Fibroblast of villous mesenchyme (primary cell): ENCODE data around the gene GH1. TPM values are rescaled to one million over a fixed set of nuclear protein-coding genes. Genes with fewer than 3 reads are reported as not detected.
"Not testable (repeated sequence)": the region's sequence is repeated elsewhere in the genome, so short reads cannot be mapped to it uniquely, and the experiment has no call there.

ENCODE experiments used
- DNase-seq: peaks from one replicate; pipeline ENCODE4 v3.0.0-alpha.2; 2010; ENCODE audit warnings: low read depth
- H3K4me3 ChIP-seq: 2 replicates; pipeline ENCODE4 v1.5.1; 2011; ENCODE audit warnings: low read depth, mild to moderate bottlenecking, low read length
- small RNA-seq: library from RNA; depleted of rRNA; stranded (forward); fragments of <200 nt; gene quantifications from one replicate; pipeline ENCODE3, GENCODE V24; 2012
- total RNA-seq: library from RNA; depleted of rRNA; stranded (reverse); fragments of >200 nt; gene quantifications from 2 replicates; pipeline ENCODE4 v1.2.3, GENCODE V29; 2012
- TF ChIP-seq, protein P1 (sequence below): IDR thresholded peaks from 2 replicates; pipeline ENCODE4 v1.5.1; 2012; ENCODE audit warnings: low read depth, mild to moderate bottlenecking, low read length; ENCODE audit not compliant: insufficient read depth

The GH1 gene
- total RNA-seq, 1 donor = not detected

DNA sequence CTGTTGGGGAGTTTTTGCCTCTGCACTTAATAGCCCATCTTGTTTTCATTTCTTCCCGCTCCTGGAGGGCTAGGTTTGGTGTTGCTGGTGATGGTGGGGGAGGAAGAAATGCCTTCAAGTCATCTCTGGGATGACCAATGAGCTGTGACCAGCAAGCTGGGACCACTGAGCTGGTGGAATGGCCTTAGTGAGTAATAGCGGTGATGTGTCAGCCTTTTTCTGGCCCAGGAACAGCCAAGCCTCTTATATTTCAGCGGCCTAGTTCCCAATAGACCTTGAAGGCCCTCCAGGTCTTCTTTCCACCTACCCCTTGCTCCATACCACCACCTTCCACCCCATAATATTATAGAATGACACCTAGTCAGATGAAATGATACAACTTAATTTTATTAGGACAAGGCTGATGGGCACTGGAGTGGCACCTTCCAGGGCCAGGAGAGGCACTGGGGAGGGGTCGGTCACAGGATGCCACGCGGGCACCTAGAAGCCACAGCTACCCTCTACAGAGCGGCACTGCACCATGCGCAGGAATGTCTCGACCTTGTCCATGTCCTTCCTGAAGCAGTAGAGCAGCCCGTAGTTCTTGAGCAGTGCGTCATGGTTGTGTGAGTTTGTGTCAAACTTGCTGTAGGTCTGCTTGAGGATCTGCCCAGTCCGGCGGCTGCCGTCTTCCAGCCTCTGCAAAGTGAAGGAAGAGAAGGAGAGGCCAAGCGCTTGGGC lies 46.8 kb downstream of the GH1 start:
- H3K4me3 ChIP-seq, DNase-seq: not testable (repeated sequence)

DNA sequence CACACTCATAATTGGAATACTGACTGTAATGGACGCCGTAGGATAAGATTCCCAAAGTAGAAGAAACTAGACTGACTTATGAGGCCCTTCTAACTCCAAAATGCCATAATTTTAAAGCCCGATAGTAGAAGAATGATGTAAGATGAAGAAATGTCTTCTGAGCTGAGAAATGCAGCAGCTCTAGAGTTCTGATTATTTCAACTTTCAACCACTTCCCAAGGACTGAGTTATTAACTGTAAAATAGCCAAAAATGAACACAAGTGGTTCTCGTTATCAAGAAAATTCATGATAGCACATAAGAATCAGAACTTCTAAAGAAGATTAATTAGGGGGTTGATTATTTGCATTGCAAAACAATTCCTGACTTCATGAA lies 48.4 kb downstream of the GH1 start:
- DNase-seq = not testable (repeated sequence)

DNA sequence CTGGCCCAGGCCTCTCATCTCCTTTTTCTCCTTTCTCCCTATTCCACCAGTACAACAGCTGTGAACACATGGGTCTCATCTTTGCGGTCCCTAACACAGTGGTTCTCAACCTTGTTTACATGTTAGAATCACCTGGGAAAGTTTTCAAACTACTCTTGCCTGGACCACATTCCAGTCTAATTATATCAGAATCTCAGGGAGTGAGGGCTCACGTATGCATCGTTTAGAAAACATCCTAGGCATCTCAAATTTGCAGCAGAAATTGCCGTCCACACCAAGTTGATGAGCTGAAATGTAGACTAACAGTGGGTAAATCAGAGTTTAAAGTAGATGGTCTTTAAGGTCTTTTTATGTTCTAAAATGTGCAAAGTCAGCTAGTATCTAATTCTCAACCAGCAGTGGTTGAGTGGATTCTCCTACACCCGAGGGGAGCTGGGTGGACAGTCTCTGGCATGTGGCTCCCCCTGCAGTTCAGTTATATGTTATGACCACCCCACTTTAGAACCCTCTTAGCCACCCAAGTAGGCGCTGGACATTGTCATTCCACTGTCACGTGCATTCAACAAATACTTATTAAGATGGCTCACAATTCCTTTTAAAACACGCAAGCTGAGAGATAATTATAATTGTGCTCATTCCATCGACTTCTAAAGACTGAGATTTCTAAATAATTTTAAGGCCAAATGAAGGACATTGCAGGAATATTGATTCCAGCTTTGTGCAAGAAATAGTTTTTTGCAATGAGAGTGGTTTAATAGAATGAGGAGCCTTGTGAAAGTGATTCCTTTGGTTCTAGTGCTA lies 48.9 kb downstream of the GH1 start:
- H3K4me3 ChIP-seq, DNase-seq: not testable (repeated sequence)
- TF ChIP-seq, protein P1, sequence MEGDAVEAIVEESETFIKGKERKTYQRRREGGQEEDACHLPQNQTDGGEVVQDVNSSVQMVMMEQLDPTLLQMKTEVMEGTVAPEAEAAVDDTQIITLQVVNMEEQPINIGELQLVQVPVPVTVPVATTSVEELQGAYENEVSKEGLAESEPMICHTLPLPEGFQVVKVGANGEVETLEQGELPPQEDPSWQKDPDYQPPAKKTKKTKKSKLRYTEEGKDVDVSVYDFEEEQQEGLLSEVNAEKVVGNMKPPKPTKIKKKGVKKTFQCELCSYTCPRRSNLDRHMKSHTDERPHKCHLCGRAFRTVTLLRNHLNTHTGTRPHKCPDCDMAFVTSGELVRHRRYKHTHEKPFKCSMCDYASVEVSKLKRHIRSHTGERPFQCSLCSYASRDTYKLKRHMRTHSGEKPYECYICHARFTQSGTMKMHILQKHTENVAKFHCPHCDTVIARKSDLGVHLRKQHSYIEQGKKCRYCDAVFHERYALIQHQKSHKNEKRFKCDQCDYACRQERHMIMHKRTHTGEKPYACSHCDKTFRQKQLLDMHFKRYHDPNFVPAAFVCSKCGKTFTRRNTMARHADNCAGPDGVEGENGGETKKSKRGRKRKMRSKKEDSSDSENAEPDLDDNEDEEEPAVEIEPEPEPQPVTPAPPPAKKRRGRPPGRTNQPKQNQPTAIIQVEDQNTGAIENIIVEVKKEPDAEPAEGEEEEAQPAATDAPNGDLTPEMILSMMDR = peak; percentile 34

More for the DNA sequence above, 48.4 kb downstream of the GH1 start:
- not testable (repeated sequence) for H3K4me3 ChIP-seq

Small RNAs within 50 kb of the gene (small RNA-seq; reads per million reads assigned to genes)
- gene AC040958.1 (not detected), gene AC127029.1 (not detected), gene GH1 (not detected)

Other genes starting within 250 kb of the GH1 start
- gene LIMD2, start 218.7 kb downstream of the GH1 start, total RNA-seq = 4.5 and 5.2 TPM in 2 replicates
- gene STRADA, start 177.0 kb downstream of the GH1 start, total RNA-seq = 23.2 and 25.0 TPM in 2 replicates
- 62.8 and 76.4 TPM in 2 replicates for gene CCDC47, start 145.2 kb downstream of the GH1 start, total RNA-seq
- gene DDX42, start 144.7 kb downstream of the GH1 start, total RNA-seq = 85.0 and 85.9 TPM in 2 replicates
- gene PSMC5, start 91.4 kb downstream of the GH1 start, total RNA-seq = 42.7 and 44.1 TPM in 2 replicates
- 50.6 and 72.5 TPM in 2 replicates for gene FTSJ3, start 91.2 kb downstream of the GH1 start, total RNA-seq
- gene SMARCD2, start 76.2 kb downstream of the GH1 start, total RNA-seq = 61.8 and 66.9 TPM in 2 replicates
- not detected in 2 replicates for gene CSH2, start 45.2 kb downstream of the GH1 start, total RNA-seq
- gene GH2, start 36.9 kb downstream of the GH1 start, total RNA-seq = not detected in 2 replicates
- not detected in 2 replicates for gene CSH1, start 22.3 kb downstream of the GH1 start, total RNA-seq
- not detected in 2 replicates for gene CSHL1, start 7.6 kb downstream of the GH1 start, total RNA-seq
- not detected in 2 replicates for gene CD79B, start 13.5 kb upstream of the GH1 start, total RNA-seq
- under 0.01 TPM in 1 of 2 replicates, not detected in the other for gene SCN4A, start 54.1 kb upstream of the GH1 start, total RNA-seq
- under 0.01 TPM in 2 replicates for gene PRR29, start 79.5 kb upstream of the GH1 start, total RNA-seq
- gene ICAM2, start 101.8 kb upstream of the GH1 start, total RNA-seq = 1.3 and 1.7 TPM in 2 replicates
- gene ERN1, start 211.3 kb upstream of the GH1 start, total RNA-seq = 13.5 and 14.7 TPM in 2 replicates